Measurements from ENCODE around the gene C4orf54.

- TF ChIP-seq CTCF (IDR thresholded peaks at IDR 0.05; ENCODE audit: insufficient read depth, low read length, poor library complexity, severe bottlenecking) (no peak), EZH2phosphoT487 (conservative IDR thresholded peaks at IDR 0.05; ENCODE audit: low read length) (no peak)
These were observed 22.0 kb downstream of the C4orf54 start for GRCh38 chr4:99635601-99636000.
